Lung microvascular endothelial cell (primary cell): ENCODE results near the gene NPPB. TPM values are rescaled to one million over a fixed set of nuclear protein-coding genes. Genes with fewer than 3 reads are reported as not detected.

ENCODE experiments used
- DNase-seq, 2 donors: peaks; one replicate each; pipeline versions ENCODE4 v3.0.0 to v3.0.0-alpha.2; 2010; ENCODE audit warnings: low read depth in 2 of 2
- total RNA-seq: library from RNA; depleted of rRNA; stranded (reverse); fragments of >200 nt; gene quantifications from 2 replicates; pipeline ENCODE4 v1.2.1, GENCODE V29; 2014

The NPPB gene
- total RNA-seq, 1 donor from 2014 or later, result not detected

GRCh38 chr1:11835441-11836225 lies 23.1 kb downstream of the NPPB start:
- no peak for DNase-seq

GRCh38 chr1:11833900-11834299 lies 24.8 kb downstream of the NPPB start:
- DNase-seq, result no peak

GRCh38 chr1:11833497-11833896 lies 25.2 kb downstream of the NPPB start:
- no peak for DNase-seq

- no peak for DNase-seq
These were observed 26.6 kb downstream of the NPPB start for GRCh38 chr1:11831945-11832725.

- no peak for DNase-seq
These were observed 30.2 kb downstream of the NPPB start for GRCh38 chr1:11828511-11828910.

- no peak for DNase-seq
These were observed 31.8 kb downstream of the NPPB start for GRCh38 chr1:11826946-11827345.

GRCh38 chr1:11825131-11825530 lies 33.6 kb downstream of the NPPB start:
- DNase-seq, result peak in 1 of 2 donors; percentile 10

- no peak for DNase-seq
These were observed 35.2 kb downstream of the NPPB start for GRCh38 chr1:11823366-11824137.

GRCh38 chr1:11822091-11822490 lies 36.7 kb downstream of the NPPB start:
- peak in 1 of 2 donors; percentile 18 for DNase-seq

- no peak for DNase-seq
These were observed 41.6 kb downstream of the NPPB start for GRCh38 chr1:11817192-11817591.

GRCh38 chr1:11813021-11813420 lies 45.7 kb downstream of the NPPB start:
- DNase-seq, result no peak

Other genes starting within 250 kb of the NPPB start
- 2.2 and 3.5 TPM in 2 replicates for gene FBXO2, start 204.5 kb downstream of the NPPB start, total RNA-seq
- gene FBXO44, start 204.1 kb downstream of the NPPB start, total RNA-seq, result 7.4 and 9.9 TPM in 2 replicates
- 2.2 and 2.6 TPM in 2 replicates for gene FBXO6, start 194.7 kb downstream of the NPPB start, total RNA-seq
- 23.0 and 27.7 TPM in 2 replicates for gene MAD2L2, start 177.8 kb downstream of the NPPB start, total RNA-seq
- gene DRAXIN, start 167.2 kb downstream of the NPPB start, total RNA-seq, result under 0.01 and 0.22 TPM in 2 replicates
- 31.4 and 38.5 TPM in 2 replicates for gene AGTRAP, start 122.8 kb downstream of the NPPB start, total RNA-seq
- 0.22 and 0.40 TPM in 2 replicates for gene C1orf167, start 96.8 kb downstream of the NPPB start, total RNA-seq
- gene MTHFR, start 53.0 kb downstream of the NPPB start, total RNA-seq, result 25.9 and 35.5 TPM in 2 replicates
- 5.2 and 7.5 TPM in 2 replicates for gene CLCN6, start 52.8 kb downstream of the NPPB start, total RNA-seq
- gene NPPA, start 11.2 kb downstream of the NPPB start, total RNA-seq, result 0.60 TPM in 1 of 2 replicates, not detected in the other
- gene KIAA2013, start 67.5 kb upstream of the NPPB start, total RNA-seq, result 36.2 and 57.3 TPM in 2 replicates
- 135 and 141 TPM in 2 replicates for gene PLOD1, start 75.8 kb upstream of the NPPB start, total RNA-seq
- 41.0 and 56.5 TPM in 2 replicates for gene MFN2, start 121.5 kb upstream of the NPPB start, total RNA-seq
- gene MIIP, start 160.6 kb upstream of the NPPB start, total RNA-seq, result 20.9 and 27.8 TPM in 2 replicates
- gene TNFRSF8, start 204.4 kb upstream of the NPPB start, total RNA-seq, result not detected in 2 replicates